Measurements from ENCODE around the gene GINS1.

GRCh38 chr20:25374842-25375241, 32.6 kb upstream of the GINS1 start:
- TF ChIP-seq ZNF274 (IDR thresholded peaks at IDR 0.05; ENCODE audit: low read depth, low read length): no peak
- no peak for TF ChIP-seq SUZ12 (IDR thresholded peaks at IDR 0.05; ENCODE audit: extremely low read depth, insufficient read depth, insufficient read length)
- TF ChIP-seq YY1 (IDR thresholded peaks at IDR 0.05; ENCODE audit: insufficient read depth, insufficient read length): no peak
